CD4-positive, alpha-beta T cell treated with Interleukin-12 subunit alpha and Interleukin-12 subunit beta, for 1 hour (primary cell): Measurements from ENCODE around the gene LCNL1.

Experiments used
- DNase-seq: peaks from one replicate; pipeline ENCODE4 v3.0.0-alpha.2; 2020

The LCNL1 gene

GRCh38 chr9:136977223-136977622 lies 5.6 kb upstream of the LCNL1 start, which contains the start of gene PTGDS:
Gene PTGDS (plus strand): TSS chr9:136977504. CDS start chr9:136977579, 75 bp downstream.
- DNase-seq, result no peak

DNA sequence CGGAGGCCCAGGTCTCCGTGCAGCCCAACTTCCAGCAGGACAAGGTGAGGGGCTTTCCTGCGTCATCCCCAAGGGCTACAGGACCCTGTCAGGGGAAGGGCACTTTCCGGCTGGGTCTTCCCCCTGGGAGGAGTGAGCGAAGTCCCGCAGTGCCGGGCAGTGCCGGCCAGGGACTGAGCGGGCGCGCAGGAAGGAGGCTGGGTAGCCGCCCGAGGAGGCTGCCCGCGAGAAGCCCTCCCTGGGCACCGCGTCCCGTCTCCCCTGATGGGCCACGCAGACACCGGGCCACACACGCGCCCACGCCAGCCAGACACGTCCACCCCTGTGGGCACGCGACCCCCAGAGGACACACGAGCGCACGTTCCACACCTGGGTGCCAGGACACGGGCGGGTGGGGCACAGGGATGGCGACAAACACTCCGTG lies 5.1 kb upstream of the LCNL1 start:
- DNase-seq, result no peak

GRCh38 chr9:136978073-136978864 lies 4.5 kb upstream of the LCNL1 start:
- peak; percentile 77 for DNase-seq

DNA sequence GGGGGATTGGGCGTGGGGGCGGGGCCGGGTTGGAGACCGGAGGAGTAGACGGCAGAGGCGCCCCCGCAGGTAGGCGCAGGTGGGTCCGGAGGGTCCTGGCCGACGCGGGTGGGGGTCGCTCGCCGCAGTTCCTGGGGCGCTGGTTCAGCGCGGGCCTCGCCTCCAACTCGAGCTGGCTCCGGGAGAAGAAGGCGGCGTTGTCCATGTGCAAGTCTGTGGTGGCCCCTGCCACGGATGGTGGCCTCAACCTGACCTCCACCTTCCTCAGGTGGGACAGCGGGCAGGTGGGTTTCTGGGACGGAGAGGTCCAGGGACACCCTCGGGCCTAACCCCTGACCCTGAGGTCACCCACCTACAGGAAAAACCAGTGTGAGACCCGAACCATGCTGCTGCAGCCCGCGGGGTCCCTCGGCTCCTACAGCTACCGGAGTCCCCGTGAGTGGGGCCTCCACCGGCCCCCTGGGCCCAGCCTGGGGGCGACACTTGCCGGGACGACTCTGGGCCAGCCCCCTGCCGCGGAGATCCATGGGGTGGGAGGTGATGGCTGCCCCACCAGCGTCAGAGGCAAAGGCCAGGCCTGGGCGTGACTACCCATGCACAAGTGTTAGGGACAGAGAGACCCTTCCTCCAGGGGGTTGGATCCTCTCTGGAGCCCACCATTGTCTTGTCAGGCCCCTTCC lies 3.8 kb upstream of the LCNL1 start:
- no peak for DNase-seq

DNA sequence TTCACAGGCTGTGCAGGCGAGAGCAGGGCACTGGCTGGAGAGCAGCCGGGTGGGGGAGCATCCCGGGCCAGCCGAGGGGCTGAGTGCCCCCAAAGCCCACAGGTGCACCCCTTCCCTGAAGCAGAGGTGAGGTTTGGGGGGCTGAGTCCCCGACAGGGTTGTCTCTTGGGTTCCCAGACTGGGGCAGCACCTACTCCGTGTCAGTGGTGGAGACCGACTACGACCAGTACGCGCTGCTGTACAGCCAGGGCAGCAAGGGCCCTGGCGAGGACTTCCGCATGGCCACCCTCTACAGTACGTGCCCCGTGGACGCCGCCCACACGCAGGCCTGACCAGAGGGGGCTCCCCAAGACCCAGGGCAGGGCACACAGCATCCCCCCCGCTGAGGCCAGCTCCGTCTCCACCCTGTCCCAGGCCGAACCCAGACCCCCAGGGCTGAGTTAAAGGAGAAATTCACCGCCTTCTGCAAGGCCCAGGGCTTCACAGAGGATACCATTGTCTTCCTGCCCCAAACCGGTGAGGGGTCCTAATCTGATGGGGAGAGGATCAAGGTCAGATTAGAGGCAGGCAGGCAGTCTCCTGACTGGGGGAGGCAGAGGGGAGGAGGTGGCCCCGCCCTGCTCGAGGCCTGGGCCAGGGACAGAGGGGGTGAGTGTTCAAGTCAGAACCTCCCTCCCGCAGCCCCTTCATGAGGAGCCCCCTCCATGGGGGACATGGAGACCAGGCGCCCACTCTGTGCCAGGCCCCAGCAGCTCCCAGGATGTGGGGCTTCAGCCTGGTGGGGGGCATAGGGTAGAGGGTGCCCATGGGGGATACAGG lies 2.8 kb upstream of the LCNL1 start:
- no peak for DNase-seq

- no peak for DNase-seq
These were observed 1.9 kb upstream of the LCNL1 start for GRCh38 chr9:136980669-136981478.

DNA sequence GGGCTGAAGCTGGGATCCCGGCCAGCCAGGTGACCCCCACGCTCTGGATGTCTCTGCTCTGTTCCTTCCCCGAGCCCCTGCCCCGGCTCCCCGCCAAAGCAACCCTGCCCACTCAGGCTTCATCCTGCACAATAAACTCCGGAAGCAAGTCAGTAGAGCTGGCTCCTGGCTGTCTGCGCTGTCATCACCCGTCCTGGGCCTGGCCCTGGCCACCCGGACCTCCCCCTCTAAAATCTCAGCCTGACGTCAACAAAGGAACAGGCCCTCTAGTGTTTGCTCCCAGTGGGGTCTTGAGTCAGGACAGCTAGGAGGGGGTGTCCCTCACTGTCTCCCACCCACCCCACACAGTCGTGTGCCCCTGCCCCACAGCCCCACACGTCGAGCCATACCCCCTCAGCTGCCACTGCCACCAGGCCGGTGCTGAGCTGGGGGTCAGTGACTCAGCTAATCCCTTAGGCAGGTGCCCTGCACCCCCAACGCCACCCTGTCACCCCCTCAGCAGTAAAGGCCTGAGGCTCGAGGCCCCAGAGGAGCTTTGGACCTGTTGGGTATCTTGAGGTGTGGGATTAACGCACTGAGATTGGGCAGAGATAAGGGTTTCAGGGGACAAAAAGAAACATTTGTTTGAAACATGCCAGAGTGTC lies 1.1 kb upstream of the LCNL1 start:
- no peak for DNase-seq

GRCh38 chr9:136983167-136983566 lies 374 bp downstream of the LCNL1 start:
- no peak for DNase-seq

- DNase-seq, result no peak
These were observed 992 bp downstream of the LCNL1 start for GRCh38 chr9:136983656-136984314.

GRCh38 chr9:136984464-136985026 lies 1.8 kb downstream of the LCNL1 start:
- DNase-seq, result no peak

DNA sequence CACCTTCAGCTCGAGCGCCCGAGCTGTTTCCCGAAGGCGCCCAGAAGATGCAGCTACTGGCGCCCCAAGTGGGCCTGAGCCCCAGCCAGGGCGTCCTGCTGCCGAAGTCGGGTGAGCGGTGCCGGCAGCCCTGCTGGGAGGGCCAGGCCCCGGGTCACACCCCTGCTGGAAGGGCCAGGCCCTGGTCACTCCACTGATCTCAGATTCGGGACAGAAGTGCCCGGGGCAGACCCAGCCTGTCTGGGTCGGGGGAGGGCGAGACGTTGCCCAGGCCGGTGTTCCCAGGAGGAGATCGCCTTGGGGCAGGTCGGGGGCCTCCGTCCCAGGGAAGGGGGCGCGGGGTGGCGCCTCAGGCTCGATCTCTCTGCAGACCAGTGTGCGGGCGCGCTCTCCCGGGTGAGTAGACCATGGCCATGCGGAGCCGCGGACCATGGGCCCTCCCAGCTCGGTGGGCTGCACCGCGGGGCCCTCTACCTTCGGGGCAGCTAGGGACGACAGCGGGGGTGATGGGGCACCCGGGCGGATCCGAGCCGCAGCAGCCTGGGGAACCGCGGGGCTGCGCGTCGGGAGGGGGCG lies 2.3 kb downstream of the LCNL1 start:
- no peak for DNase-seq

DNA sequence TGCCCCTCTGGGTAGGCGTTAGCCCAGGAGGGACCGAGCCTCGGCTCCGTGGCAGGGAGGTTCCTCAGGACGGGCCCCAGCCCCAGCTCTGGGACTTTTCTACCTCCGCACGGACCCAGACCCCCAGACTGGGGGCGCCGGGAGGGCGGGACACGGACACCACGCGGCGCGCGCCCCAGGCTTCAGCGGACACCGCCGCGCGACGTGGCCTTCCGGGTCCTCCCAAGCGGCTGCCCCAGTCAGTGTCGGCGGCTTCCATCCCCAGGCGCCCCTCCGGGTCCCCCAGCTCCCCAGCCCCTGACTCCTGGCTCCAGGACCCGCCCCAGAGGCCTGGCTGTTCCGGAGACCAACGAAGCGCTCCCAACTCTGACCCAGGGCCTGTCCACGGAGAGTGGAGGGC lies 3.1 kb downstream of the LCNL1 start:
- no peak for DNase-seq

GRCh38 chr9:136988872-136989271 lies 6.1 kb downstream of the LCNL1 start:
- DNase-seq, result no peak

DNA sequence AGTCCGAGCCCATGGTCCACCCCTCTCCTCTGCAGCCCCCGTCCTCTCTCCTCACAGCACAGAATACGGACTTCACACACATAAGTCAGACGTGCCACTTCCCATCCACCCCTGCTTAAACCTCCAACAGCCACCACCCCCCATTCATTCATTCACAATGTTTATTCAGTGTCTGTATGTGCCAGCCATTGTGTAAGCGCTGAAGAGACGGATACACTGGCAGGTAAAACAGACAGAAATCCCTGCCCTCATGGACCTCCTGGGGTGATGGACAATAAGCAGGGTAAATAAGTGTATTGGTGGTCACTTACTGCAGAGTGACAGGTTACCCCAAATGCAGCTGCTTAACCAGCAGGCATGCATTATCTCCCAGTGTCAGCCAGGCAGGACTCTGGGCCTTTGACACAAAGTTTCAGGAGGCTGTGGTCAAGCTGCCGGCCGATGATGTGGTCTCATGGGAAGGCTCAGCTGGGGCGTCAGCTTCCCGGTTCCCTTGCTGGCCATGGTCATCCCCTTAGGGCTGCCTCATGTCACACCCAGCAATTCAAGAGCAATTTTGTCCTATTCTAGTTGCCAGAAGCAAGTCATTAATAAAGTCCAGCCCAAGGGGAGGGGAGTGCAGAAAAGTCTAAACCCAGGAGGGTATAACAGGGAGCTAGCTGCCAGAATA lies 7.6 kb downstream of the LCNL1 start:
- no peak for DNase-seq

- DNase-seq, result peak; percentile 95
These were observed 9.4 kb downstream of the LCNL1 start, which contains the start of gene PAXX for GRCh38 chr9:136991993-136992818. Gene PAXX (plus strand): TSS chr9:136992422. CDS start chr9:136992444, 22 bp downstream.

- DNase-seq, result no peak
These were observed 10.1 kb downstream of the LCNL1 start for GRCh38 chr9:136992819-136993369.

DNA sequence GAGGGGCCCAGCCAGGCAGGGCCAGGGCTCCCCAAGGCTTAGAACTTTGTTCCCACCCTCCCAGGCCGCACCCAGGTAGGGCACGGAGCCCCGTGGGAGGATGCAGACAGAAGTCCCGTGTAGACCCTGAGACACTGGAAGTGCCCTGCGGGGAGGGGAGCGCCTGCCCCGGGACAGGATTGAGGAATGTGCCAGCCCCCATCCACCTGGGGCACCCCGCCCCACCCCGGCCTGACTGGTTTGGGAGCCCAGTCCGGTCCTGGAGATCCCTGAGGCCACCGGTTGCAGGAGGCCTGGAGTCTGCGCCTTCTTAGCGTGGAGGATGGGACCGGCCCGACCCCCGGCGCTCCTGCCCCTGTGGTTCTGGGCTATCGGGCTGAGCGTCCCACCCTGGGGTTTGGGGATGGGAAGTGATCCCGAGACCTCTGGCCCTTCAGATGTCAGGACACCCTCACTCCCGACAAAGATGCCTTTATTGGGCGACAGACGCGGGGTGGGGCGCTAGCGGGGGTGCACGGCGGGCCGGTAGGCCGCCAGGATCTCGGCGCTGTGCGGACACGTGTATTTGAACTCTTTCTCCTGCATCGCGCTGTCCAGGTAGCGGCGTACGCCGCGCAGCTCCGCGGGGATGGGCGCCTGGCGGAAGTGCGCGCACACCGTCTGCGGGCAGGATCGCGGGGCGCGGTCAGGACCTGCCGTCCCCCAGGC lies 11.5 kb downstream of the LCNL1 start:
- no peak for DNase-seq

- DNase-seq, result no peak
These were observed 12.1 kb downstream of the LCNL1 start for GRCh38 chr9:136994888-136995230.
